Measurements from ENCODE around the gene MRTFA. TPM values are rescaled to one million over a fixed set of nuclear protein-coding genes. Genes with fewer than 3 reads are reported as not detected.

MRTFA gene
- total and polyA plus RNA-seq, 9 of the 15 experiments (the other 6 are each of a cell fraction or from before 2014, with no cell fraction given): 0.84 to 21.1 (median 3.7) TPM

DNA sequence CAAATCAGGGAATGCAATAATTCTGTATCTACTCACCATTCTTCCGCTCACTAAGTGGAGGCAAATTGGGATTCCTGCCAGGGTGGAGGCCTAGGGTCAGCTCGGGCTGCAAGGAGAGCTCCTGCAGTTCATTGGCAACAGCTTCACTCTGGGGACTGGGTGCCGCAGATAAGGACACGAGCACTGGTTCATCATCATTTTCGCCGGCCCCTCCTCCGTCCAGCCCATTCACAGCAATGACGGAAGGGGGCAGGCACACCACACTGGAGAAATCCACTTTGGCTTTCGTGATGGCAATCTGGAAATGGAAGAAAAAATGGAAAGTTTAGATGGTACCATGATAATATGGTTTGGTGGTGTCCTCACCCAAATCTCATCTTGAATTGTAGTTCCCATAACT, 84.4 kb downstream of the MRTFA start (continued):
- TF ChIP-seq PREB (CRISPR knock-in tag; IDR thresholded peaks at IDR 0.05) (no peak), ZNF511 (CRISPR knock-in tag; IDR thresholded peaks at IDR 0.05) (no peak), ZNF263 (CRISPR knock-in tag; IDR thresholded peaks at IDR 0.05; ENCODE audit: borderline replicate concordance) (no peak), ZNF347 (CRISPR knock-in tag; IDR thresholded peaks at IDR 0.05; ENCODE audit: low read depth) (no peak), SMAD3 (CRISPR knock-in tag; conservative IDR thresholded peaks at IDR 0.05) (no peak), PHF20 (IDR thresholded peaks at IDR 0.05; ENCODE audit: partially characterized antibody) (no peak), SNAPC5 (CRISPR knock-in tag; IDR thresholded peaks at IDR 0.05) (no peak), CEBPG (CRISPR knock-in tag; IDR thresholded peaks at IDR 0.05) (no peak), CEBPG (tag; conservative IDR thresholded peaks at IDR 0.05 in 1 of 2, IDR thresholded peaks at IDR 0.05 in 1 of 2) (no peak), KAT2B (IDR thresholded peaks at IDR 0.05; ENCODE audit: low read depth, low read length) (no peak), ZNF707 (CRISPR knock-in tag; conservative IDR thresholded peaks at IDR 0.05) (no peak), PHTF2 (CRISPR knock-in tag; IDR thresholded peaks at IDR 0.05) (no peak), SNIP1 (IDR thresholded peaks at IDR 0.05; ENCODE audit: low read depth) (no peak), ZNF696 (CRISPR knock-in tag; conservative IDR thresholded peaks at IDR 0.05) (no peak), RBM17 (IDR thresholded peaks at IDR 0.05; ENCODE audit: borderline replicate concordance, low read depth, low read length) (no peak), ZNF124 (CRISPR knock-in tag; IDR thresholded peaks at IDR 0.05) (no peak), MXD1 (CRISPR knock-in tag; IDR thresholded peaks at IDR 0.05; ENCODE audit: borderline replicate concordance, poor library complexity, severe bottlenecking) (no peak), NR0B1 (IDR thresholded peaks at IDR 0.05; ENCODE audit: partially characterized antibody) (no peak)
- TF ChIP-seq, protein P1, sequence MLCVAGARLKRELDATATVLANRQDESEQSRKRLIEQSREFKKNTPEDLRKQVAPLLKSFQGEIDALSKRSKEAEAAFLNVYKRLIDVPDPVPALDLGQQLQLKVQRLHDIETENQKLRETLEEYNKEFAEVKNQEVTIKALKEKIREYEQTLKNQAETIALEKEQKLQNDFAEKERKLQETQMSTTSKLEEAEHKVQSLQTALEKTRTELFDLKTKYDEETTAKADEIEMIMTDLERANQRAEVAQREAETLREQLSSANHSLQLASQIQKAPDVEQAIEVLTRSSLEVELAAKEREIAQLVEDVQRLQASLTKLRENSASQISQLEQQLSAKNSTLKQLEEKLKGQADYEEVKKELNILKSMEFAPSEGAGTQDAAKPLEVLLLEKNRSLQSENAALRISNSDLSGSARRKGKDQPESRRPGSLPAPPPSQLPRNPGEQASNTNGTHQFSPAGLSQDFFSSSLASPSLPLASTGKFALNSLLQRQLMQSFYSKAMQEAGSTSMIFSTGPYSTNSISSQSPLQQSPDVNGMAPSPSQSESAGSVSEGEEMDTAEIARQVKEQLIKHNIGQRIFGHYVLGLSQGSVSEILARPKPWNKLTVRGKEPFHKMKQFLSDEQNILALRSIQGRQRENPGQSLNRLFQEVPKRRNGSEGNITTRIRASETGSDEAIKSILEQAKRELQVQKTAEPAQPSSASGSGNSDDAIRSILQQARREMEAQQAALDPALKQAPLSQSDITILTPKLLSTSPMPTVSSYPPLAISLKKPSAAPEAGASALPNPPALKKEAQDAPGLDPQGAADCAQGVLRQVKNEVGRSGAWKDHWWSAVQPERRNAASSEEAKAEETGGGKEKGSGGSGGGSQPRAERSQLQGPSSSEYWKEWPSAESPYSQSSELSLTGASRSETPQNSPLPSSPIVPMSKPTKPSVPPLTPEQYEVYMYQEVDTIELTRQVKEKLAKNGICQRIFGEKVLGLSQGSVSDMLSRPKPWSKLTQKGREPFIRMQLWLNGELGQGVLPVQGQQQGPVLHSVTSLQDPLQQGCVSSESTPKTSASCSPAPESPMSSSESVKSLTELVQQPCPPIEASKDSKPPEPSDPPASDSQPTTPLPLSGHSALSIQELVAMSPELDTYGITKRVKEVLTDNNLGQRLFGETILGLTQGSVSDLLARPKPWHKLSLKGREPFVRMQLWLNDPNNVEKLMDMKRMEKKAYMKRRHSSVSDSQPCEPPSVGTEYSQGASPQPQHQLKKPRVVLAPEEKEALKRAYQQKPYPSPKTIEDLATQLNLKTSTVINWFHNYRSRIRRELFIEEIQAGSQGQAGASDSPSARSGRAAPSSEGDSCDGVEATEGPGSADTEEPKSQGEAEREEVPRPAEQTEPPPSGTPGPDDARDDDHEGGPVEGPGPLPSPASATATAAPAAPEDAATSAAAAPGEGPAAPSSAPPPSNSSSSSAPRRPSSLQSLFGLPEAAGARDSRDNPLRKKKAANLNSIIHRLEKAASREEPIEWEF (CRISPR knock-in tag; IDR thresholded peaks at IDR 0.05): no peak
